Epidermal melanocyte (primary cell): ENCODE results near the gene ZNF444.

ENCODE experiments used
- DNase-seq: peaks from one replicate; pipeline ENCODE4 v3.0.0; 2011; ENCODE audit warnings: low spot score; ENCODE audit not compliant: insufficient read length

Gene ZNF444

GRCh38 chr19:56121180-56122167 is 19.6 kb upstream of the ZNF444 start, which contains the start of gene ZNF787:
Gene ZNF787 (minus strand): TSS chr19:56121295. CDS start chr19:56103217, 18,078 bp downstream.
- DNase-seq, result peak; percentile 95

- DNase-seq, result no peak
Measured at GRCh38 chr19:56123266-56123891, 17.7 kb upstream of the ZNF444 start.

GRCh38 chr19:56124578-56124977 is 16.5 kb upstream of the ZNF444 start:
- DNase-seq, result no peak

GRCh38 chr19:56125806-56126590 is 15.1 kb upstream of the ZNF444 start:
- DNase-seq, result no peak

- DNase-seq, result no peak
Measured at GRCh38 chr19:56126983-56127780, 13.9 kb upstream of the ZNF444 start.

GRCh38 chr19:56130006-56130405 is 11.1 kb upstream of the ZNF444 start:
- no peak for DNase-seq

- DNase-seq, result no peak
Measured at GRCh38 chr19:56131651-56132050, 9.4 kb upstream of the ZNF444 start.

- DNase-seq, result no peak
Measured at GRCh38 chr19:56132316-56132822, 8.7 kb upstream of the ZNF444 start.

- DNase-seq, result no peak
Measured at GRCh38 chr19:56133858-56134653, 7.0 kb upstream of the ZNF444 start.

GRCh38 chr19:56134654-56134921 is 6.5 kb upstream of the ZNF444 start:
- no peak for DNase-seq

- no peak for DNase-seq
Measured at GRCh38 chr19:56136362-56136761, 4.7 kb upstream of the ZNF444 start.

- no peak for DNase-seq
Measured at GRCh38 chr19:56137405-56137804, 3.7 kb upstream of the ZNF444 start.

GRCh38 chr19:56138069-56138468 is 3.0 kb upstream of the ZNF444 start:
- DNase-seq, result no peak

- no peak for DNase-seq
Measured at GRCh38 chr19:56139847-56140582, 1.1 kb upstream of the ZNF444 start.

- DNase-seq, result no peak
Measured at GRCh38 chr19:56141417-56141993, 418 bp downstream of the ZNF444 start.

GRCh38 chr19:56142087-56142787 is 1.1 kb downstream of the ZNF444 start:
- no peak for DNase-seq

GRCh38 chr19:56142897-56143434 is 1.9 kb downstream of the ZNF444 start:
- no peak for DNase-seq

- no peak for DNase-seq
Measured at GRCh38 chr19:56144376-56144775, 3.3 kb downstream of the ZNF444 start.
